Keratinocyte (primary cell): ENCODE results near the gene LYPD5. TPM values are rescaled to one million over a fixed set of nuclear protein-coding genes. Genes with fewer than 3 reads are reported as not detected.

Source experiments
- DNase-seq: peaks from one replicate; pipeline ENCODE4 v3.0.0-alpha.2; 2011; ENCODE audit warnings: low read depth, missing footprints, low spot score
- FAIRE-seq: peaks from 2 replicates; lab custom pipeline; 2011; peaks lifted over from hg19 to GRCh38; lab: Jason Lieb, UNC
- H2AFZ ChIP-seq: 2 replicates; pipeline ENCODE4 v1.6.0; 2012; ENCODE audit warnings: low read length, control low read depth, inconsistent platforms; ENCODE audit not compliant: control insufficient read depth
- H3K27ac ChIP-seq: 2 replicates; pipeline ENCODE4 v1.5.1; 2011; ENCODE audit warnings: low read length; ENCODE audit not compliant: control insufficient read depth, insufficient read depth
- H3K27me3 ChIP-seq: 3 replicates; pipeline ENCODE4 v1.6.0; 2011; ENCODE audit warnings: low read length; ENCODE audit not compliant: control insufficient read depth, insufficient read depth; ENCODE audit errors: extremely low read depth
- H3K36me3 ChIP-seq, 2 experiments: 2 replicates in 1 of 2; 3 replicates in 1 of 2; pipeline ENCODE4 v1.5.1; 2011; ENCODE audit warnings: low read length in 2 of 2, mild to moderate bottlenecking in 1 of 2; ENCODE audit not compliant: control insufficient read depth in 2 of 2, insufficient read depth in 2 of 2; ENCODE audit errors: extremely low read depth in 1 of 2
- H3K4me1 ChIP-seq: 3 replicates; pipeline ENCODE4 v1.5.1; 2011; ENCODE audit warnings: low read length; ENCODE audit not compliant: control insufficient read depth, insufficient read depth; ENCODE audit errors: extremely low read depth
- H3K4me2 ChIP-seq: 3 replicates; pipeline ENCODE4 v1.6.0; 2011; ENCODE audit warnings: low read depth, low read length; ENCODE audit not compliant: control insufficient read depth, insufficient read depth; ENCODE audit errors: extremely low read depth
- H3K4me3 ChIP-seq, 3 experiments: fragments of 200-600 bp in 1 of 3; sonication (generic) in 1 of 3; 2 replicates in 2 of 3; 3 replicates in 1 of 3; pipeline ENCODE4 v1.5.1; 2011 to 2016; ENCODE audit warnings: low read length in 3 of 3, mild to moderate bottlenecking in 3 of 3, control low read depth in 2 of 3, inconsistent platforms in 1 of 3, low read depth in 1 of 3, mixed read lengths in 1 of 3, mixed run types in 1 of 3, moderate library complexity in 1 of 3; ENCODE audit not compliant: control insufficient read depth in 2 of 3, insufficient read depth in 2 of 3; ENCODE audit errors: extremely low read depth in 1 of 3
- H3K79me2 ChIP-seq: 2 replicates; pipeline ENCODE4 v1.6.0; 2012; ENCODE audit warnings: low read length; ENCODE audit not compliant: control insufficient read depth, insufficient read depth
- H3K9ac ChIP-seq: 3 replicates; pipeline ENCODE4 v1.6.0; 2011; ENCODE audit warnings: low read length; ENCODE audit not compliant: control insufficient read depth, insufficient read depth; ENCODE audit errors: extremely low read depth
- H3K9me1 ChIP-seq: 3 replicates; pipeline ENCODE4 v1.6.0; 2011; ENCODE audit warnings: low read length; ENCODE audit not compliant: control insufficient read depth, insufficient read depth; ENCODE audit errors: extremely low read depth
- H3K9me3 ChIP-seq: 2 replicates; pipeline ENCODE4 v1.5.1; 2012; ENCODE audit warnings: low read depth, low read length; ENCODE audit not compliant: control insufficient read depth
- H4K20me1 ChIP-seq: 3 replicates; pipeline ENCODE4 v1.6.0; 2011; ENCODE audit warnings: low read length; ENCODE audit not compliant: control insufficient read depth, insufficient read depth; ENCODE audit errors: extremely low read depth
- CTCF ChIP-seq, 3 experiments: IDR thresholded peaks in 1 of 3; conservative IDR thresholded peaks in 1 of 3; optimal IDR thresholded peaks in 1 of 3; 2 replicates in 2 of 3; 3 replicates in 1 of 3; pipeline versions ENCODE3 to v1.5.1; 2011; ENCODE audit warnings: low read length in 3 of 3, mild to moderate bottlenecking in 3 of 3, moderate library complexity in 2 of 3, control low read depth in 1 of 3, inconsistent platforms in 1 of 3; ENCODE audit not compliant: insufficient read depth in 2 of 3; ENCODE audit errors: extremely low read depth in 1 of 3
- EZH2 ChIP-seq: IDR thresholded peaks from one replicate; pipeline ENCODE4 v1.6.1; 2012; ENCODE audit warnings: inconsistent platforms, mild to moderate bottlenecking, low read length, moderate library complexity
- dilution Hi-C: fragments of 300-500 bp; cut with MboI; formaldehyde crosslinking; loops from one replicate; pipeline ENCODE4 v1.7.0; 2020; ENCODE audit warnings: low sequenced_read_pairs; ENCODE audit not compliant: extremely low pct_ligation_motif_present
- polyA plus RNA-seq, 5 experiments: library from polyadenylated mRNA; depleted of rRNA in 3 of 5; stranded (reverse) in 3 of 5; stranded (forward) in 1 of 5; unstranded in 1 of 5; fragments of >200 nt; gene quantifications; 1 replicate in 1 of 5; 2 replicates in 3 of 5; 3 replicates in 1 of 5; pipeline versions ENCODE4 v1.2.1 to v1.2.3, GENCODE V29; 2011 to 2012; ENCODE audit warnings: missing spikeins in 2 of 5, low read depth in 1 of 5, low replicate concordance in 1 of 5

The LYPD5 gene
- polyA plus RNA-seq, 1 donor (not counting 4 experiments of a cell fraction or from before 2014, with no cell fraction given) = 4.2 TPM

- H3K27ac ChIP-seq = no peak overlapping the region
- FAIRE-seq = peak; percentile 46
- H4K20me1 ChIP-seq = no peaks in the 10 kb centered on the region
- H3K4me1 ChIP-seq = peaks cover 11% of the 10 kb centered on the region
- no peak for TF ChIP-seq EZH2
- no peak for TF ChIP-seq CTCF (optimal IDR thresholded peaks at IDR 0.05 in 1 of 3, IDR thresholded peaks at IDR 0.05 in 1 of 3, conservative IDR thresholded peaks at IDR 0.05 in 1 of 3; ENCODE audit: extremely low read depth in 1 of 3, insufficient read depth in 2 of 3, low read length in 3 of 3)
- no peak overlapping the region for H3K9ac ChIP-seq
- H3K4me3 ChIP-seq = no peak overlapping the region
- no peaks in the 10 kb centered on the region for H3K36me3 ChIP-seq
- no peak overlapping the region for H2AFZ ChIP-seq
- no peaks in the 10 kb centered on the region for H3K9me1 ChIP-seq
- no peaks in the 10 kb centered on the region for H3K27me3 ChIP-seq
- DNase-seq = no peak
- no peaks in the 10 kb centered on the region for H3K9me3 ChIP-seq
- H3K79me2 ChIP-seq = no peaks in the 10 kb centered on the region
- dilution Hi-C loops = no loop called here
- no peak overlapping the region for H3K4me2 ChIP-seq
These were observed 12.6 kb upstream of the LYPD5 start for GRCh38 chr19:43814663-43815352.

GRCh38 chr19:43812688-43813087 is 10.4 kb upstream of the LYPD5 start:
- dilution Hi-C loops = no loop called here

More at GRCh38 chr19:43812688-43813087, 10.4 kb upstream of the LYPD5 start:
- Histone ChIP-seq H2AFZ (no peak overlapping the region), H3K79me2 (no peaks in the 10 kb centered on the region), H3K27ac (no peak overlapping the region), H3K9ac (no peak overlapping the region), H3K27me3 (no peaks in the 10 kb centered on the region), H3K9me1 (no peaks in the 10 kb centered on the region), H3K4me3 (no peak overlapping the region), H3K9me3 (no peaks in the 10 kb centered on the region), H3K4me1 (no peaks in the 10 kb centered on the region), H3K36me3 (no peaks in the 10 kb centered on the region), H4K20me1 (no peaks in the 10 kb centered on the region), H3K4me2 (no peak overlapping the region)
- no peak for TF ChIP-seq EZH2
- TF ChIP-seq CTCF (optimal IDR thresholded peaks at IDR 0.05 in 1 of 3, IDR thresholded peaks at IDR 0.05 in 1 of 3, conservative IDR thresholded peaks at IDR 0.05 in 1 of 3; ENCODE audit: extremely low read depth in 1 of 3, insufficient read depth in 2 of 3, low read length in 3 of 3) = no peak
- FAIRE-seq = no peak
- DNase-seq = no peak
